GM18951 (cell line): ENCODE measurements around the gene TRAF3IP1.
"Not testable (repeated sequence)": the region's sequence is repeated elsewhere in the genome, so short reads cannot be mapped to it uniquely, and the experiment has no call there.

Experiments used
- POLR2A ChIP-seq: IDR thresholded peaks from 4 replicates; pipeline ENCODE4 v1.6.1; 2011; ENCODE audit warnings: mild to moderate bottlenecking; ENCODE audit not compliant: insufficient read length, insufficient read depth; ENCODE audit errors: extremely low read depth
- in situ Hi-C: fragments of 300-500 bp; cut with MboI; formaldehyde crosslinking; loops from one replicate; pipeline ENCODE4 v1.12.0; 2022; ENCODE audit warnings: low sequenced_read_pairs, mixed read lengths, inconsistent platforms; ENCODE audit not compliant: unreplicated experiment

The TRAF3IP1 gene

GRCh38 chr2:238330391-238330790 is 10.1 kb downstream of the TRAF3IP1 start:
- TF ChIP-seq POLR2A: no peak
- in situ Hi-C loops: no loop called here

GRCh38 chr2:238331916-238332315 is 11.6 kb downstream of the TRAF3IP1 start:
- no peak for TF ChIP-seq POLR2A
- in situ Hi-C loops: no loop called here

GRCh38 chr2:238334885-238335284 is 14.6 kb downstream of the TRAF3IP1 start:
- no peak for TF ChIP-seq POLR2A
- in situ Hi-C loops: no loop called here

- in situ Hi-C loops: not testable (repeated sequence)
Observed at GRCh38 chr2:238335591-238335990, 15.3 kb downstream of the TRAF3IP1 start.

- no peak for TF ChIP-seq POLR2A
- in situ Hi-C loops: no loop called here
Observed at GRCh38 chr2:238336151-238336550, 15.8 kb downstream of the TRAF3IP1 start.

GRCh38 chr2:238336793-238337444 is 16.6 kb downstream of the TRAF3IP1 start:
- in situ Hi-C loops: no loop called here
- TF ChIP-seq POLR2A: no peak

GRCh38 chr2:238337846-238338245 is 17.5 kb downstream of the TRAF3IP1 start:
- in situ Hi-C loops: no loop called here
- no peak for TF ChIP-seq POLR2A

- no peak for TF ChIP-seq POLR2A
- in situ Hi-C loops: no loop called here
Observed at GRCh38 chr2:238338710-238339394, 18.5 kb downstream of the TRAF3IP1 start.

GRCh38 chr2:238339395-238339780 is 19.1 kb downstream of the TRAF3IP1 start:
- in situ Hi-C loops: no loop called here
- TF ChIP-seq POLR2A: no peak

- TF ChIP-seq POLR2A: no peak
- in situ Hi-C loops: no loop called here
Observed at GRCh38 chr2:238339814-238340213, 19.5 kb downstream of the TRAF3IP1 start.

- no peak for TF ChIP-seq POLR2A
- in situ Hi-C loops: no loop called here
Observed at GRCh38 chr2:238341536-238341935, 21.2 kb downstream of the TRAF3IP1 start.

- TF ChIP-seq POLR2A: no peak
- in situ Hi-C loops: no loop called here
Observed at GRCh38 chr2:238344035-238344434, 23.7 kb downstream of the TRAF3IP1 start.

- in situ Hi-C loops: no loop called here
- no peak for TF ChIP-seq POLR2A
Observed at GRCh38 chr2:238344517-238344916, 24.2 kb downstream of the TRAF3IP1 start.

- no peak for TF ChIP-seq POLR2A
- in situ Hi-C loops: no loop called here
Observed at GRCh38 chr2:238345297-238345968, 25.1 kb downstream of the TRAF3IP1 start.
